GM18498 (cell line): ENCODE results near the gene RAP1GAP2.
"Not testable (repeated sequence)": the region's sequence is repeated elsewhere in the genome, so short reads cannot be mapped to it uniquely, and the experiment has no call there.

Experiments used
- ATAC-seq: cut with Tn5 transposase; IDR thresholded peaks from one replicate; pipeline ENCODE4 v1.9.1; 2021; ENCODE audit warnings: mild to moderate bottlenecking, moderate library complexity; ENCODE audit not compliant: unreplicated experiment

RAP1GAP2 gene

DNA sequence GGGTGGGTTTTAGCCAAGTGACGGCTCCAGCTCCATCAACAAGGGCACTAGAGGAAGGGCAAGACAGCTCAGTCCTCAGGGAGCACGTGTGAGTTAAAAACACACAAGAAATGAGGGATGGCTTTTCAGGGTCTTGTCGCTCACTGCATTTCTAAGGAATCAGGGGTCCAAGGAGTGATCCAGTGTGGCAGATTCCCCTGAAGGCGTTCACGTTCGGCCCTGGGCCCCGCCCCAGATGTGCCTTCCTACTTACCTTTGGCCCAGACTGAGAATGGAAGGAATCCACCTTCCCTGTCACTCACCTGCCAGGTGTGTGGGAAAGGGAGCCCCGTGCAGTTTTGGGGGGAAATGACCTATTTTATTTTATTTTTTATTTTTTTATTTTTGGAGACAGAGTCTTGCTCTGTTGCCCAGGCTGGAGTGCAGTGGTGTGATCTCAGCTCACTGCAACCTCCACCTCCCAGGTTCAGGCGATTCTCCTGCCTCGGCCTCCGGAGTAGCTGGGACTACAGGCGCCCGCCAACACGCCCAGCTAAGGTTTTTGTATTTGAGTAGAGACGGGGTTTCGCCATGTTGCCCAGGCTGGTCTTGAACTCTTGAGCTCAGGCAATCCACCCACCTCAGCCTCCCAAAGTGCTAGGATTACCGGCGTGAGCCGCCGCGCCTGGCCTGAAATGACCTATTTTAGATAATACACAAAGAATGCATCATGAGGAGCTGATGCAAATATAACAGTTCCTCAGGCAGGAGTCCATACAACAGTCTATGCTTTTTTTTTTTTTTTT lies 195.3 kb downstream of the RAP1GAP2 start:
- not testable (repeated sequence) for ATAC-seq

DNA sequence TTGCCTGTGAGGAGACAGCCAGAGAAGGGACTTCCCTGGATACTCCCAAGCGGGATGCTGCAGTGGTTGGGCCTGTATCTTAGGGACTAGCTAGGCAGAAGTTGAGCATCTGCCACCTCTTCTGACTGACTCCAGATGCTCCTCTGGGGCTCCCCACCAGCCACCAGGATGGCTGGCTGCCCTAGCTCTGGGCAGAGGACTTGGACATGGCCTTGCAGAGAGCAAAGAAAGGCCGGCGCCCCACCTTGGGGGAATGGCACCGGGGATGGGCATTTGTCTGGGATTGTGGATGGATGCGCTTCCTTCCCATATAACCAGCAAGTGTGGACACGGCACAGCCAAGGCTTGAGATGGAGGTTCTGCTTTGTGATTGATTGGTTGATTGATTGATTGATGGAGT lies 198.2 kb downstream of the RAP1GAP2 start:
- no peak for ATAC-seq

DNA sequence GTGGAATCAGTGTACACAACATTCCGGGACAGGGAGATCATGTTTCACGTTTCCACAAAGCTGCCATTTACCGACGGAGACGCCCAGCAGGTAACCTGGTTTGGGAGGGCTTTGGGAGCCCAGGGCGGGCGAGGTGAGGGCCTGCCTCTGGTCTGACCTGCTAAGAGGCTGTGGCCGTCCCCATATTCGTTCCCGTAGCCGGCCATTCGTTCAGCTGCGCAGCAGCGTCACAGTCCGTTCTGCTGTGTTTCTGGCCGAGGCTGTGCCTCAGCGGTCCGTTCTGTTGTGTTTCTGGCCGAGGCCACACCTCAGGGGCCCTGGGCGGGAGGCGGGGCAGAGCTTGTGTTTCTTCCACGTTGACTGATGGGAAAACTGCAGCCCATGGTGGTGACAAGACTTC lies 199.1 kb downstream of the RAP1GAP2 start:
- no peak for ATAC-seq

DNA sequence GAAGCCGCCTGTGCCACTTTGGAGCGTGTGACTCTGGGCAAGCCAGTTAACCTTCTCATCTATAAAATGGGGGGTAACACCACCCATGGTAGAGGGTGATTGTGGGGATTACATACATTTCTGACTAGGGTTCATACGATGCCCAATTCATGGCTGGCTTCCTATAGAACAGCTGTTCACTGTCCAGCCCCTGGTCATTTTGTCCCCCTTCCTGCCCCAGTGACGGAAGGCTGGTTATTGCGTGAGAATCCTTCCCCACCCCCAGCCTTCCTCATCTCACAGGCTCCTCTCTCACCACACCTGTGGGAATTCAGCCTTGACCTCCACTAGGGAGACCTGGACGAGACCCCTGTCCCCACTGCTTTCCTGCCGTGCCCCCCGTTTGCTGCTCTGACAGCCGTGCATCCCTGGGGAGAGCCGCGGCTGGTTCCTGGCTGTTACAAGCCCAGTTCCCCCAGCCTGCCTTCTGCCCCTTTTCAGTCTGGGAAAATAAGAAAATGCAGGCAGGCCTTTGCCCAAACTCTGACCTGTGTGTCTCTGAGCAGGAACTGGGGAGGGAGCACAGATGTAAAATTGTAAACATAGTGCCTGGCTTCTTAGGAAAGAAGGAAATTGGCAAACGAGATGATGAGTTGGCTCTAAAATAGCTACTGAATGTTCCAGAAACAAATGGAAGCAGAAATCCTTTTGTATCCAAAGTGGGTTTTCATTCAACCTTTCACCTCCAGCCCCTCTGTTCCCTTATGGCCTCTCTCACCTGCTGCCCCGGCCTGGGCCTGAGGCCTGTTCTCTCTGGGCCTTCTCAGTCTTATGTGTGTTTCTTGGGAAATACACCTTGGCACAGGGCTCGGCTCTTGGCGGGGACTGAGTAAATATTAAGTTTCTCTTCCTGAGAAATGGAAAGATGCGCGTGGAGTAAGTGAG lies 199.9 kb downstream of the RAP1GAP2 start:
- ATAC-seq, result no peak

DNA sequence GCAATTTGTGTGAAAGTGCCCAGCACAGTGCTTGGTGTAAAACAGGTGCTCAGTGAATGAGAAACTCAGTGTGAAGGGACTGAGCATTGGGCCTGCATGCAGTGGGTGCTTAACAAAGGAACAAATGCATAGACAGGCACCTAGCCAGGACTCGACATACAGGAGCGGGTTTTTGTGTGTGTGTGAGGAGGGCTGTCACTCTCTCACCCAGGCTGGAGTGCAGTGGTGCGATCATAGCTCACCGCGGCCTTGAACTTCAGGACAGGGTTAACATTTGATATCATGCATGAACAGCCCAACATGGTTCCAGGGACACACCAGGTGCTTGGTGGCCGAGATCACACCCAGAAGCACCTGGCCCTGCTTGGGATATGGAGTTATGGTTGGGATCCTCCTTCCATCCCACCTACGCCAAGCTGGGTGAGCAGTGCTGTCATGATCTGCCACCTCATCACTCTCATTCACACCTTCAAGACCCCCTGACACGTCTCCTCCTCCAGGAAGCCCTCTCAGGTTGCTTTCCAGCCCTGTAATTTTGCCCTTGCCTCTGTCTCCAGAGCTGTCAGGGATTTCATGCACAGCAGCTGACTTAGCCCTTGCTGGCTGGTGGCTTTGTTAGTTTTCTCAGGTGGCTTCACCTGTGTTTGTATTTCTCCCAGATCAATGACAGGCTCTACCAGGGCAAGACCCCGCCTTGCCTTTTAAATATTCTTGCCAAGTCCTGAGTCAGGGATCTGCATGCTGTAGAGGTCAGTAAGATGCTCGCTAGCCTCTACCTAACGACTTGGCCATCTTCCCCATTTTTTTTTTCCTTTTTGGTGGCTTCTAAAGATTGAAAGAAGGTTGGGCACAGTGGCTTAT lies 200.8 kb downstream of the RAP1GAP2 start:
- no peak for ATAC-seq

DNA sequence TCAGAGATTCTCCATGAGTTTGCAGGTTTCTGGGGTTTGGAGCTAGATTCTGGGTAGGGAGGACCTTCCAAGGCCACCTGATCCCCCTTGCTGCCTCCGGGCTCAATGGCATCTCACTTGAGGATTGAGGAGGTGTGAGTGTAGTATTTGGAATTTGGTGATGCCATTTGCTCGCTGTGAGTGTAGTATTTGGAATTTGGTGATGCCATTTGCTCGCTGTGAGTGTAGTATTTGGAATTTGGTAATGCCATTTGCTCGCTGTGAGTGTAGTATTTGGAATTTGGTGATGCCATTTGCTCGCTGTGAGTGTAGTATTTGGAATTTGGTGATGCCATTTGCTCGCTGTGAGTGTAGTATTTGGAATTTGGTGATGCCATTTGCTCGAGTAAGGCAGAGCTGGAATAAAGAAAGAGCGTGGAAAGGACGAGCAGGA lies 202.2 kb downstream of the RAP1GAP2 start:
- not testable (repeated sequence) for ATAC-seq

DNA sequence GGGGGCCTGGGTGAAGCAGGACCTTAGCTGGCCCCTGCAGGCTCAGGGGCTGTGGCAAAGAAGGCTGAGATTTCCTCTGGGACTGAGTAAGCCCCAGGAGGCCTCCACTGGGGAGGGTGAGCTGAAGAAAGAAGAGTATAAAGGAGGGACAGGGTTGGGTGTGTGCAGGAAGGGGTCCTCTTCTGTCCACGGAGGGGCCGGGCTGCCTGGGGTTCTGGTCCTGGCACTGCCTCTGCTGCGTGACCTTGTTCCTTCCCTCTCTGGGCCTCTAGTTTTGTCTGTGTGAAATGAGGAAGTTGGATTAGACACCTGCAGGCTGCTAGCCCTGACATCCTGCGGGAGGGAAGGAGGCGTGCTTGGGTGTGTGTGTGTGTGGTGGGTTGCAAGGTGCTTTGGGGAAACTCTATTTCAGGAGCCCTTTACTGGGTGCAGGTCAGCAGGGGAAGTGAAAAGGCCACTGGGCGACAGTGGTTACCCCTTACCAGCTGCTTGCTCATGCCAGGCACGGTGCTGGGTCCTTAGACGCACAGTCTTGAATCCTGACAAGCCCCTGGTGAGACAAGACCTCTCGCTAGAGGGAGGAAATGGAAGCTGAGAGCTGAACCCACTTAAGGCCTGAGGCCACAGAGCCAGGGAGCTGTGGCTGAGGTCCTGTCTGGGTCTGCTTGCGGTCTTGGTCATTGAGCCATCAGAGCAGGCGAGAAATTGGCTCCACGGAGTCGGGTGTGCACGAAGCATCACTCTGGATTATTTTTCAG lies 206.5 kb downstream of the RAP1GAP2 start:
- ATAC-seq, result peak; percentile 73

DNA sequence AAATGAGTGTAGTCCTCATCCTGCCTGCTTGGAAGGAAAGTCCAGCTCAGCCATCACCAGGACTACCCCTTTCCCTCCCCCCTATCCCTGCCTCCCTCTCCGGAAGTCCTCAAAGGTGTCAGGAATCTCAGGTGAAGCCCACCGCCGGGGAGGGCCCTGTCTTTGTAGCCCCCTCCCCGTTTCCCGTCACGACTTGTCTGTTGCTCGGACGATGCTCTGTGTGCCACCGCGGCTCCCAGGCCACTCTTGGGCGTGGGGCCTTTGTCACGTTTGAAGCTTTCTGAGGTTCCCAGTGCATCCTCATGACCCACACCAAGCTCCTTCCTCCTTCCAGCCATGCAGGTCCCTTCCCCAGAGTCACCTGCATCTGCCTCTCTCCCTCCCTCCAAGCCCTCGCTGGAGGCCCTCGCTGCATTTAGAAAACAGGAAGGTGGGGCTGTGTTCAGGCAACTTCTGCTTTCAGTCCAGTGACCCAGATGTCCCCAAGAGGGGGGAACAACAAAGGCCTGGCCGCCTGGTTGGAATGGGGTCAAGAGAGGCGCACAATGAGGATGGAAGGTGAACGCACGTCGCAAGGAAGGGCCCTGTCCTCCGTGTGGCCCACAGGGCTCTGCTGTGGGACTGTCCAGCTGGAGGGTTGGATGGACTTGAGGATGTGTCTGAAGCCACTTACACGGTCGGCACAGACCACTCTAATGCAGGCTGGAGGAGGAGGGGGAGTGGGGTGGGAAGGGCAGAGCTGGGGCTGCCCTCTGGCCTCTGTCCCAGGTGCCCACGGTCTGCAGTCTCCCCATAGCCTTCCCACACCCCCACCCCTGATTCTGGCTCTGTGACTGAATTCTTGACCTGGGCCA lies 207.3 kb downstream of the RAP1GAP2 start:
- ATAC-seq, result no peak

DNA sequence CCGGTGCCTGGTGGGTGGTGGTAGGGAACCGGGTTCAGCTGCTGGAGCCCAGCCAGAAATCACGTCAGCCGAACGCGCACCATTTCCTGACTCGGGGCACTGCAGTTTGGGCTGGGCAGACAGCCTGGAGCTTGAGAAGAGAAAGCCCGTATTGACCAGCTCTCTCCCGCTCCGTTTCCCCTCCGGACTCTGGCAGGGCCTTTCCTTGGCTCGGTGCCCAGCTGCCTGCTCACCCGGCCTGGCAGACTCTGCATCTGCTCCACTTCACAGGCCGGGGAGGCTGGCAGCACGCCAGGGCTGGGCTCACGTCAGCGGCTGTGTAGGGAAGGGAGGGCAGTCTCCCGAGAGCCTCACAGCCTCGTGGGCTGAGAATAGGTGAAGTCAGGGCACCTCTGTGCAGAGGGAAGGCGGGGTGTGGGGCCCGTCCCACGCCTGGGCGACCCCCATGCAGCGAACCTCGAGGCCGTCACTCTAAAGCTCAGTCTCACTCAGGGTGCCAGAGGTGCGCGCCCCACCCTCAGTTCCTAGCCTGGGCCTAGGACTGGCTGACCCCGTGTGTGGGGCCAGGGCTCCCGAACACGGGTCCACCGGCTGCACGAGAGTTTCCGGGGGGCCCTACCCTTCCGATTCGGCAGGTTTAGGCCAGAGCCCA lies 208.0 kb downstream of the RAP1GAP2 start:
- ATAC-seq, result no peak

DNA sequence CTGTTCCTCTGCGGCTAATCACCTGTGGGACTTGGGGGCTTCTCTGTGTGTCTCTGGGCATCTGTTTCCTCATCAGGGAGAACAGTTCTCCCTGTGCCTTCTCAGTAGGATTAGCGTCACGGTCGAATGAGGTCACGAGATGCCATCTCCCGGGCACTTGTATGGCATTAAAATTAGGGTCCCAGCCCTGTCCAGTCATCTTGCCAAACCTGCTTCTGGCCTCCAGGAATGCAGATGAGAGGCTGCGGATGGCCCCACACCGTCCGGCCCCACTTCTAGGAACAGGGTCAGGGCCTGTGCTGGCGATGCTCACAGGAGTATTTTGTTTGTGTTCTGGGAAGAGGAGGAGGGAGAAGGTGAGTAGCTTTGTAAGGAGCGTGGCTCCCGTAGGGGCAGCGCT lies 208.7 kb downstream of the RAP1GAP2 start:
- no peak for ATAC-seq

DNA sequence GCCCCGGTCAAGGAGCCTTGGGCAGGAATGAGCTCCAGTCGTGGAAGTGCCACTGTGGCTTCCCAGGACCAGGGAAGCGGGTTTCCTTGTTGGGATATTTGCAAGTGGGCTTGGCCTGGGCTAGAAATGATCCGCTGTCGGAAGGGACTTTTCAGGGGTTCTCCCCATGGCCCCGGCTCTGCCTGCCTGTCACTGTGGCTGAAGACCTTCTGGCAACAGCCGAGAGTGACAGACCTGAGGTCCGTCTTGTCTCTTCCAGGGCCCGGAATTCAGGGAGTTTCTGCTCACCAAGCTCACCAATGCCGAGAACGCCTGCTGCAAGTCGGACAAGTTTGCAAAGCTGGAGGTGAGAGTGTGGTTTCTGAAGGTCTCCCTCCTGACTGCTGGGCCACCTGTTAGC lies 209.5 kb downstream of the RAP1GAP2 start:
- no peak for ATAC-seq

DNA sequence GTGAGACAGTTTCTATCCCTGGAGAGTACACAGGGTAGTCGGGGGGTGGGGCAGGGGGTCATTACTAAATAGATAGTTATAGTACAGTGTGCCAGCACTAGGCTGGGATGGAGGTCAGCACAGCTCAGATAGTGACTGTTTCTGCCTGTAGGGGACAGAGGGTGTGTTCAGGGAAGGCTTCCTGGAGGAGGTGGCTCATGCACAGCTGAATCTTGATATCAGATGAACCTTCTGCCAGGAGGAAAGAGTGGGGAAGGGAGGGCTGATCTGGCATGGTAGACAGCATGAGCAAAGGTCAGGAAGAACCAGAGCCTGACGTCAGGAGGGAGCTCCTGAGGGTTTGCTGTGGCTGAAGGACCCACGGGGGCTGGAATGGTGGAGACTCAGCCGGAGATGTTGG lies 210.6 kb downstream of the RAP1GAP2 start:
- ATAC-seq, result no peak

DNA sequence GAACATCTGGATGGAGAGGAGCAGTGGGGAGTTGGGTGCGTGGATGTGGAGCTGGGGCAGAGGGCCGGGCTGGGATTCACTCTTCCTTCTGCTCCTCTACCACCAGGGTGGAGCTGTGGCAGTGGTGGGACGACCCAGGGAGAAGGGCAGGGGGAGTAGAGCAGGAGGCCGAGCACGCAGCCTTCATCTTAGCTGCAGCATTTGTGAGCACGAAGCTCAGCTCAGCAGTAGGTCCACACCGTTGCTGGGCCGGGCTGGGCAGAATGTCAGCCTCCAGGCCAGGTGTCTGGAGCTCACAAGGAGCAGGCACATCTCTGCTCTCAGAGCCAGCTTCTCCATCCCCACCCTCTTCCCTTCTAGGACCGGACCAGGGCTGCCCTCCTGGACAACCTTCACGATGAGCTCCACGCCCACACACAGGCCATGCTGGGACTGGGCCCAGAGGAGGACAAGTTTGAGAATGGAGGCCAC lies 211.4 kb downstream of the RAP1GAP2 start:
- no peak for ATAC-seq

DNA sequence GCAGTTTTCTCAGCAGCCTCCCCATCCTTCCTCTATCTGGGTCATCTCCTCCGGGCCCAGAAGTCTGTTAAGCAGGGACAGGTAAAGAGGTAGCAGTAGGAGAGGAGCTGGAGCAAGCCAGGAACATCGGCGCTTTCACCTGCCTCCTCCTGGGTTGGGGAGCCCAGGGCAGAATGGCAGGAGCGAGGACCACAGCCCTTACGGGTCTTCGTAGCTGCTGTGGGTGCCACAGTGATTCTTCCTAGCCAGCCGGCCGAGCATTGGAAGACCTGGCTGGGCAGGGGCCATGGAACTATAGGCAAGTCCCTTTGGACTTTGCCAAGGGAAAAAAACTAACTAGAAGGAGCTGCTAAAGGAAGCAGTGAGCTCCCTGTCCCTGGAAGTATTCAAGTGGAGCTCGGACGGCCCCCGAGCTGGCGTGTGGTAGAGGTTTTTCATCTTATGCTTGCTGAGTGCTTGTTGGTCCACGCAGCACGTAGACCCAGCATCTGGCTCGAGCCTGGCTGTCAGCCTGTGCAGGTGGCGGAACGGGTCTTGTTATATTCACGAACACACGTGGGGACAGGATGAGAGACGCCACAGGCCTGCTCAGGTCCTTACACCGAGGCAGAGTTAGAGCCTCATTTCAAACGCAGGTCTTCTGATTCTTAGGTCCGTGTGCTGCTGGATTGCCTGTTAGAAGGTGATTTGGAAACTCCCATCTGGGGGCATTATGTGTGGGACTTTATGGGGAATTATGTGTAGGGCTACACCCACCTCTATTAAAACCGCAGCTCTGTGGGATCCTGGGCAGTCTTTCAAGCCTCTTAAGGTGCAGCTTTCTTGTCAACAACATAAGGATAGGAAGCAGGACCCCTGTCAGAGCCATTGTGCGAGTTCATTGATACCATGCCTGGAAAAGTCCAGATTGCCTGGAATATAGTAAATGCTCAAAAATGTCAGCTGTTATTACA lies 212.4 kb downstream of the RAP1GAP2 start:
- no peak for ATAC-seq

DNA sequence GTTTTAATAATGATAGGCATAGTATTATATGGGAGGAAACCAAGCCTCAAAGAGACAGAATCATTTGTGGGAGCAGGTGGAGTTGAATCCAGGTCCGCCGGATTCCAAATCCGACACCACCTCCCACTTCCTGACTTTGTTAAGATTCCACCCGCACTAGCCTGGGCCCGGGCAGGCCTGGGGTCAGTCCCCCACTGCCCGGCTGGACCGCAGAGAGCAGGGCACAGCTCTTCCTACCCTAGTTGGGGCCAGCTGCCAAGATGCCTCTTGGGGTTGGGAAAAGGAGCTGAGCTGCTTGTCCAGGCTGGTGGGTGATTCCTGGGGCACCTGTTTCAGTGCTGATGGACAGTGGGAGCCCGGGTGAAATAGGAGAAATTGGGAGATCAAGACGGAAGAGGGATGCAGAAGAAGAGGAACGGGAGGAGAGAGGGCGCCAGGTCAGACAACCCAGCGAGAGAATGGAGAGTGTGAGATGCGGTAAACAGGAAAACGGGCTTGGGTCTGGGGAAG lies 213.2 kb downstream of the RAP1GAP2 start:
- ATAC-seq, result no peak

DNA sequence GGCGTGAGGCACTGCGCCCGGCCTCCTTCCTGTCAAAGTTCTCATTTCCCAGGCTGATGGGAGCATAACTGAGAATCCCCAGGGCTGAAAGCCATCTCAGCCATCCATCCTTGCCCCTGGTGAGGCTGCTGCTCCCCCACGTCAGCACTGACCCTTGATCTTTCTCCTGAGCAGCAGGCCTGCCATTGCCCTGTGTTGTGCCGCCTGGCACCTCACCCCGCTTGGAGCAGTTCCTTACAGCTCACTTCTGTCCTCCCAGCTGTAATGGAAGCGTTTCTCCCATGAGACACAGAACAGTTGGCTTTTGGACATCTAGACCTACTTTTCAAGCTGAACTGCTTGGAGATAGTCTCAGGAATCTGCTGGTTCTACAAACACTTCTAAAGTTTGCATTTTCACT lies 215.7 kb downstream of the RAP1GAP2 start:
- no peak for ATAC-seq

DNA sequence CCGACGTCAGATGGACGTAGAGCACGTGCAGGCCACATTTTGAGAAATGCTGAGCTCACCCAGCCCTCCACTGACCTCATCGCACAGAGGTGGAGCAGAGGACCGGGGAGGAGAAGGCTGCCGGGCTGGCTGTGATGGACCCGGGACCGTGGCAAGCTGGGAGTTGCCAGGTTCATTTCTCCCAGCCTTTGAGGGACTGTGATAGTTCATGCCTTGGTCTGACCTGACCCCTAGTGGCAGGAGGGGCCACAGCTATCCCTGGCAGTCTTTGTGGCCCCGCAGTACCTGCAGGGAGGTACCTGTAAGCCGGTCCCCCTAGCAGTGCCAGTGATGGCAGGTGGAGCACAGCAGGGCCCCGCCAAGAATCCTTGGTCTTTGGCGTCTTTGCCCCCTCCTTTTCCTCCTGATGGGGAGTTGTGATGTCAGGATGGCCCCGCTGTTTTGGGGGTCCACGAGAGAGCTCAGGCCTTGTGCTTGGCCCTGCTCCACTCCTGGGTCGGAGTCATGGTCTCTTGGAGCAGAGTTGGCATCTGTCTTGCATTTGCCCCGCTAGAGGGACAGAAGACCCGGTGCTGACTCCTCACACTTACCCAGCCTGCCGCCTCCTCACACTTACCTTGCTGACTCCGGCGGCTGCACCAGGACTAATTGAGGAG lies 216.8 kb downstream of the RAP1GAP2 start:
- peak; percentile 48 for ATAC-seq
